SH-SY5Y (cell line): ENCODE measurements around the gene CCDC177.

Experiments used
- GATA2 ChIP-seq: IDR thresholded peaks from 2 replicates; pipeline ENCODE4 v1.6.1; 2011; ENCODE audit warnings: mild to moderate bottlenecking, low read depth, low read length
- GATA3 ChIP-seq: IDR thresholded peaks from 2 replicates; pipeline ENCODE4 v1.6.1; 2011; ENCODE audit warnings: low read depth, mild to moderate bottlenecking, low read length, moderate library complexity

- no peak for TF ChIP-seq GATA2
- no peak for TF ChIP-seq GATA3
Measured at GRCh38 chr14:69540654-69541335, 33.9 kb downstream of the CCDC177 start.
